Keratinocyte (primary cell): ENCODE measurements around the gene BNC2.

Source experiments
- CTCF ChIP-seq, 3 experiments: IDR thresholded peaks in 1 of 3; conservative IDR thresholded peaks in 1 of 3; optimal IDR thresholded peaks in 1 of 3; 2 replicates in 2 of 3; 3 replicates in 1 of 3; pipeline versions ENCODE3 to v1.5.1; 2011; ENCODE audit warnings: low read length in 3 of 3, mild to moderate bottlenecking in 3 of 3, moderate library complexity in 2 of 3, control low read depth in 1 of 3, inconsistent platforms in 1 of 3; ENCODE audit not compliant: insufficient read depth in 2 of 3; ENCODE audit errors: extremely low read depth in 1 of 3
- EZH2 ChIP-seq: IDR thresholded peaks from one replicate; pipeline ENCODE4 v1.6.1; 2012; ENCODE audit warnings: inconsistent platforms, mild to moderate bottlenecking, low read length, moderate library complexity

- TF ChIP-seq EZH2 (no peak), CTCF (optimal IDR thresholded peaks at IDR 0.05 in 1 of 3, IDR thresholded peaks at IDR 0.05 in 1 of 3, conservative IDR thresholded peaks at IDR 0.05 in 1 of 3; ENCODE audit: extremely low read depth in 1 of 3, insufficient read depth in 2 of 3, low read length in 3 of 3) (no peak)
Measured at GRCh38 chr9:16401701-16402100, 468.8 kb downstream of the BNC2 start.
